Posterior vena cava (tissue), 2 donors: ENCODE data around the gene PPP5C. TPM values are rescaled to one million over a fixed set of nuclear protein-coding genes. Genes with fewer than 3 reads are reported as not detected.

Source experiments
- DNase-seq: peaks from one replicate; pipeline ENCODE4 v3.0.0-alpha.2; 2020; ENCODE audit warnings: low spot score
- intact Hi-C, 2 donors: fragments of 100-400 bp; cut with DNase I; formaldehyde crosslinking; loops; one replicate each; pipeline versions ENCODE4 v1.14.1 to v1.14.2; 2022 to 2023
- total RNA-seq, 2 donors: library from RNA; stranded (reverse); fragmentation: NEBNext Ultra II Directional; extraction: Animal tissue kit (Norgen Biotek cat#: 25700); gene quantifications; one replicate each; pipeline ENCODE4 v1.2.1, GENCODE V29; 2021
- donor health status: DM: yes; HTN: yes; CAD: no.
- donor health status: DM: yes; HTN: yes; CAD: no.

PPP5C gene
- total RNA-seq, 2 donors from 2014 or later: 44.3 to 46.8 TPM

DNA sequence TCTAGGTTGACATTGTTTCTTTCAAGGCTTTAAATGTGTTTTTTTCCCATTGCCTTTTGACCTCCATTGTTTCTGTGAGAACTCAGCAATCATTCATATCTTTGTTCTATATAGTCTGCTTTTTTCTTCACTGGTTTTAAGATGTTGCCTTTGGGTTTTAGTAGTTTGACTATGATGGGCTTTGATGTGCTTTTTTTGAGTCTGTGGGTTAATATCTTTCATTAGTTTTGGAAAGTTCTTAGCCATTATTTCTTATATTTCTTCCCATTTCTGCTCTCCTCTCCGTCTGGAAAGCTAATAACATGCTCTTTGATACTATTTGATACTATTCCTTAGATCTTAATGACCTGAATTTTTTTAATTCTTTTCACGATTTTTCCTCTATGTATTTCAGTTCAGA lies 33.8 kb downstream of the PPP5C start:
- intact Hi-C loops: no loop called here
- no peak for DNase-seq

DNA sequence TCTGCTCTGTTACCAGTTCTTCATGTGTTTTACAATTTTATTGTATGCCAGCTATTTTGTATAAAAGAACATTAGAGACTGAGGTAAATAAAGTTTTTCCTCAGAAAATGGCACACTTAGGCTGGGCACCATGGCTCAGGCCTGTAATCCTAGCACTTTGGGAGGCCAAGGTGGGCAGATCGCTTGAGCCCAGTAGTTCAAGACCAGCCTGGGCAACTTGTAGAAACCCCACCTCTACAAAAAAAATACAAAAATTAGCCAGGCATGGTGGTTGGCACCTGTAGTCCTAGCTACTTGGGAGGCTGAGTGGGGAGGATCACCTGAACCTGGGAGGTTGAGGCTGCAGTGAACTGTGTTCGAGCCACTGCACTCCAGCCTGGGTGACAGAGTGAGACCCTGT lies 34.5 kb downstream of the PPP5C start:
- intact Hi-C loops: no loop called here

DNA sequence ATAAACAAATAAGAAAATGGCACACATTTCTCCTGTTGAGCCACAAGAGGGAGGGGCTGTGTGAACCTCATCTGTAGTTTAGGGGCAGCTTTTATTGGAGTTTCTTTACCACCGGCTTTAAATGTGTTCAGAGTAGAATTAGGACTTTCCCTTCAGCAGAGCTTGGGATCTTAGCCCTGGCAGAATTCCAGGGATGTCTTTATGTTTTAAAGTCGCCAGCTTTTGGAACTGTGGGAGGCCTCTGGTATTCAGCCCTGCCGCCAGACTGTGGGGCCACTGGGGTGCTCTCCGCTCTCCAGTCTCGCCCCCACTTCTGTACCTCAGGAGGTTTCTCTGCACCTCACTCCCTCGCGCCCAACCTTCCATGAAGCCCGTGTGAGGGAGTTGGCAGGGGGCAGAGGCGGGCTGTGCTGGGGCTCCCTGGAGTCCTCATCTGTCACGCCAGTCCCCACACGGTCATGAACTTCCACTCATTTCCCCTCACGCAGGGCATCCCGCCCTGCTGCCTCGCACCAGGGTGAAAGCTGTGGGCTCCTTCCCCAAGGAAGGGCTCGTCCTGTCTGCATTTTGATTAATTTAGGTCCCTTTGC lies 35.0 kb downstream of the PPP5C start:
- intact Hi-C loops: no loop called here
- peak; percentile 57 for DNase-seq

More for the DNA sequence above, 34.5 kb downstream of the PPP5C start:
- DNase-seq: no peak

DNA sequence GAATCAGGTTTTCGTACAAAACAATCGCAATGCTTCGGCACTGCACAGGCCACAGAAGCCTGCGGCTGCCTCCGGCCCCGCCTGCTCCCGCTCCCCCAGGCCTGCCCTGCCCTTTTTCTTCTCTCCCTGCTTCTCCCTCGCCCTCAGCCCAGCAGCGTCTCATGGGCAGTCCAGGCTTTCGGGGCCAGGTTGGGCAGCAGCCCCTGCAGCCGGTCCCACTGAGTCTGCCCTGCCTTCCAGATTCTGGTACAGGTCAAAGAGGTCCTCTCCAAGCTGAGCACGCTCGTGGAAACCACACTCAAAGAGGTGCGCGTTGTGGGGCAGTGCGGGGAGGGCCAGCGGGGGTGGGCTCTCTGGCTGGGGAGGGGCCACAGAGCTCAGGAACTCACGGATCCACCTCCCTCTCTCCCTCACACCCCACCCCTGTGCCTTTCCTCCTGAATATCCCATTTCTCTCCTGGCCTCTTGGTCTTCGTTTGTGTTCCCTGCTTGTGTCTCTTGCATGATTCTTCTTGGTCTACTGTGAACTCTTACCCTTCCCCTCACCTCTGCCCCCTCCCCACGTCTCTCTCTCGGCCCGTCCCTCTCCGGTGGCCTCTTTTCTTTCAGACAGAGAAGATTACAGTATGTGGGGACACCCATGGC lies 36.4 kb downstream of the PPP5C start:
- DNase-seq: peak; percentile 70
- intact Hi-C loops: no loop called here

DNA sequence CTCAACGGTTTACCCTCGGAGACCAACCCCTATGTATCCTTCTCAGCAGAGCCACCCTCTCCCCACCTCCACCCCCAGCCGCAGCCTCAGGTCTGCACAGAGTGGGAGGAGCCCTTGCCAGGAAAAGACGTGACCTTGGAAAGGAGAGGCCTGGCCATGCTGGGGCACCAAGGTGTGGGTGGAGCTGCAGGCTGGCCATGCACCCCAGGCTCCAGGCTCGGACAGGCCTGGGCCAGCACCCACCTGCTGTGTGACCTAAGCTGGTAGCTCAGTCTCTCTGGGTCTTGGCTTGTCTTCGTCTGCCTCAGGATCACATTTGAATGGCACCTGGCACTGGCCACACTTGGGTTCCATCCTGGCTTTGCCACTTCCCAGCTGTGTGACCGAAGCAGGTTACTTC lies 37.0 kb downstream of the PPP5C start:
- intact Hi-C loops: no loop called here
- peak; percentile 59 for DNase-seq

DNA sequence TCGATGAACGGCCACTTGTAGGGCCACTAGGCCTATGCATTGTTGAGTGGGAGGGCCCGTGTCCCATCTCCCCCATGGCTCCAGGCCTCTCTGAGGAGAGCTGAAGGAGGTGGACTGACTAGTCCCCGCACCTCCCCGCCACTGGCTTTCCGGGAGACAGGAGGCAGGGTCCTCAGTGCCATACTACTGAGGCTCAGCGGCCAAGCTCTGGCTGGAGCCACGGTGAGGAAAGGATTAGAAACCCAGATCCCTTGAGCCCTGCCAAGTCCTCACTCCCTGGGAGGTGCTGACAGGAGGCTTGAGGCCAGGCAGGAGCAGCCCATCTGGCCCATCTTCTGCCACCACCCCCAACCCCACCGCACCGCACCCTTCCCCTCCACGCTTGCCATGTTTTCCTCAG lies 37.5 kb downstream of the PPP5C start:
- DNase-seq: peak; percentile 75
- intact Hi-C loops: no loop called here

DNA sequence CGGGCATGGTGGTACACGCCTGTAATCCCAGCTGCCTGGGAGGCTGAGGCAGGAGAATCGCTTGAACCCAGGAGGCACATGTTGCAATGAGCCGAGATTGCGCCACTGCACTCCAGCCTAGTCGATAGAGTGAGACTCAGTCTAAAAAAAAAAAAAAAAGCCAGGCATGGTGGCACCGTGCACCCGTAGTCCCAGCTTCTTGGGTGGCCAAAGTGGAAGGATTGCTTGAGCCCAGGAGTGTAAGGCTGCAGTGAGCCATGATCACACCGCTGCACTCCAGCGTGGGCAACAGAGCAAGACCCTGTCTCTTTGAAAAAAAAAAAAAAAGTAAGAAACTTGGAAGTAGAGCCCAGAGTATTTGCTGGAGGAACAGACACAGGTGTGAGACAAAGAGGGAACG lies 38.7 kb downstream of the PPP5C start:
- intact Hi-C loops: no loop called here
- peak; percentile 31 for DNase-seq

DNA sequence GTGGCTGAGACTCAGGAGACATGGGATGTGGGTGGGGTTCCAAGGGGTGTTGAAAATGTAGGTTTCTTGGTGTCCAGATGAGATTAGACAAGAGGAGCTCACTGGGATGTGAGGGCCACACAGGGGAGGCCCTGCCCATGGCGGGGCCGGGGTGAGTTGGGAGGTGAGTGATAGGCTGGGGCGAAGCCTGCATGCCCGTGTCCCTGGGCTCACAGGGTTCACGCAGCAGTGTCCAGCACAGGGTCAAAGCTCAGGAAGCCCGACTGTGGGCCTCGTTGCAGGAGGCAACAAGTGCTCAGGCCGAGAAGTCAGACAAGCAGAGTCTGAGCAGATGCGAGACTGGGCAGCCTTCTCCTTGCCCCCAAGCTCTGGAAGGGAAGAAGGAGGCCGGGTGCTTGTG lies 39.3 kb downstream of the PPP5C start:
- intact Hi-C loops: no loop called here
- DNase-seq: peak; percentile 58

DNA sequence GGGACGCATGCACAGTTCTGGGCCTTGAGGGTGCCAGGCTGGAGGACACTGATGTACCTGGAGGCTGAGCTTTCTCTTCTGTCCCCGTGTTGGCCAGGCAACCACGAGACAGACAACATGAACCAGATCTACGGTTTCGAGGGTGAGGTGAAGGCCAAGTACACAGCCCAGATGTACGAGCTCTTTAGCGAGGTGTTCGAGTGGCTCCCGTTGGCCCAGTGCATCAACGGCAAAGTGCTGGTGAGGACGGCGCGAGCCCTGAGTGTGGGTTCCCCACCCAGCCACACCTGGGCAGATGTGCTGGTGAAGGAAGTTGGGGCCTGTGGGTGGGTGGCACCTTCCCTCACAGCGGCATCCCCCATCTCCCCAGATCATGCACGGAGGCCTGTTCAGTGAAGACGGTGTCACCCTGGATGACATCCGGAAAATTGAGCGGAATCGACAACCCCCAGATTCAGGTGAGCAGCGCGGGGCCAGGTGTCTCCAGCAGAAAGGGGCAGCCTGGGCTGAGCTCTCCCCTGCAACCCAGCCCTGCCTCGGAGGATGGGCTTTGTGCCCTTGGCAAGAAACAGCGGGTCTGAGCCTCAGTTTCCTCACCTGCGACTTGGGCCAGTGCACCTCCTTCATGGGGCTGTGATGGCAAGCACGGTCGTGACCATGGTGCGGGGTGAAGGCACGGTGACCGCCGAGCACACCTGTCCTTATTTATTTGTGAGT lies 40.3 kb downstream of the PPP5C start:
- peak; percentile 79 for DNase-seq
- intact Hi-C loops: no loop called here

DNA sequence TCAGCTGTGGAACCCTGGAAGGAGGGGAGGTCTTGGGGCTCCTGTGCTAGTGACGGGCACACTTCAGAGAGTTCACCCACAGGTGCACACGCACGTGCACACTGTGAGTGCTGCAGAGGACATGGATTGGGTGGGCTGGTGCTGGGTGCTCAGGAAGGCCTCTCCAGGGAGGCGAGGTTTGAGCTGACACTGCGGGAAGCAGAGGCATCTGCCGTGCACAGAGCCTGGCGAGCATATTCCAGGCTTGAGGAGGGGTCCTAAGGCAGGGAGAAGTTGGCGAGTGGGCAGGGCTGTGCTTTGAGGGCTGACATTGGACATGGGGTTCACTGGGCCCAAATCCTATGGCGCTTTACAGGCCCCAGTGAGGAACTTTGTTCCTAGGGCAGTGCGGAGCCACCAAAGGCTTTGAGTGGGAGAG lies 40.8 kb downstream of the PPP5C start:
- intact Hi-C loops: no loop called here
- DNase-seq: peak; percentile 59

DNA sequence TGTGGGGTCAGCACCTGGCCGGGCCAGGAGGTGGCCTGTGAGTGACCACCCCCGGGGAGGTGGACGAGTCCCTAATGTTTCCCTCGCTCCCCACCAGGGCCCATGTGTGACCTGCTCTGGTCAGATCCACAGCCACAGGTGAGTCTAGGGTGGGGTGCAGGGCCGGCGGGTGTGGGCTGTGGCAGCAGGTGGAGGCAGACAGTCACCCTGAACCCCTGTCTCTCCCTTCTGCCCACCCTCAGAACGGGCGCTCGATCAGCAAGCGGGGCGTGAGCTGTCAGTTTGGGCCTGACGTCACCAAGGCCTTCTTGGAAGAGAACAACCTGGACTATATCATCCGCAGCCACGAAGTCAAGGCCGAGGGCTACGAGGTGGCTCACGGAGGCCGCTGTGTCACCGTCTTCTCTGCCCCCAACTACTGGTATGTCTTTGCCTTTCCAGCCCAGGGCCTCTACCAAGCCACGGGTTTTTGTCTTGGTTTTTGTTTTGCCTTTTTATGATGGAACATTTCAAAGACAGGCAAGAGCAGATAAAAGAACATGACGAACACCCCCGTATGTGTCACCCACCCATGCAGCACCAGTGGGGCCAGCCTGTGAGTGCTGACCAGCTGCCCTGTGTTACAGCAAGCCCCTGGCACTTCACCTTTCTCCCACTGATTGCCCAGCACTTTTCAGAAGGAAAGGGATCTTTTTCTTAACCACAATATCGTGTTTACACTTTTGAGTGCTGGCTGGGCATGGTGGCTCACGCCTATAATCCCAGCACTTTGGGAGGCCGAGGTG lies 41.6 kb downstream of the PPP5C start:
- intact Hi-C loops: no loop called here
- DNase-seq: peak; percentile 75

DNA sequence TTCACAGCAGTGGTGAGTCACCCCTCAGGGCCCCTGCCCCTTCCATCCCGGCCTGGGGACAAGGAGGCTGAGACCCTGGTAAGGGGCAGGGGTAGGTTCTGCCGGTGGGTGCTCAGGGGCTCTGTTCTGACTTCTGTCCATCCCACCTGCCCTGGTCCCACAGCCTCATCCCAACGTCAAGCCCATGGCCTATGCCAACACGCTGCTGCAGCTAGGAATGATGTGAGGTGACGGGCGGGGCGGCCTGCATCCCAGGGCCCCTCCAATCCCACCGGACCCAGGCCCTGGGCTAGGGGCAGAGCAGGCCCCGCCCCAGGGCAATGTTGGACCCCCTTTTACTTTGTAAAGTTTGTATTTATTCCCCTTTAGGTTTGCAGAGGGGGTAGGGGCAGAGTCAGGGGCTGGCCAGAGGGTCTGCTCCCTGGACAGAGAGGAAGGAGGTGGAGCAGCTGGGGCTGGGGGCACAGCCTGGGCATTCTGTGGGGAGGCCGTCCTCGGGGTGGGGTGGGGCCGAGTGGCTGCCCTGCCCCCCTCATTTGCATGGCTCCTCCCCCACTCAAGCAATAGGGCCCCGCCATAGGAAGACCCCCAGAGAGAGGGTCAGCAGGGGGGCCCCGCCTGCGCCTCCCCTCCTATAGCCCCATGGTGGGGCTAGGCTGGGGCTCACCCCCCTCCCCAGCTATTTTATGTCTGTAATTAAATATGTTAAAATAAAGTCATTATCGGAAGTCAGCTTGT lies 43.4 kb downstream of the PPP5C start:
- intact Hi-C loops: loop anchor here (5.0 kb wide), 2 partner anchors 102 to 108 kb away; no protein-coding TSS in a partner anchor
- DNase-seq: peak; percentile 74

DNA sequence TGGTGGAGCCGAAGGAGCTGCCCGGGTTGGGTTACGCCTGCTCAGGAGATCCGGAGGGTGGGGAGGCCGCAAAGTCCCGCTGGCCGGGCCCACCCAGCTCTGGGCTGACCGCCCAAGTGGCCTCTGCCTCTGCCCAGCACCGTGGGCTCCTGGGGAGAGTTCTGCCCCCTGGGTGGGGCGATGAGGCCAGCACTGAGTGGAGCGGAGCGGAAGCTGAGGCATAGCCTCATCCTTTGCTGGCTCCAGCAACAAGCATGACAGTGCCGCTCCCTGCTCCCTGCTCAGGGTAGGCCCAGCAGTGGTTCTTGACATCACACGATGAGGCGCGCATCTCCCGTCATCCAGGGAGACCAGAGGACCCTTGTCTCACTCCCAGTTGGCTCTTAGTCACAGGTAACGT lies 44.0 kb downstream of the PPP5C start:
- DNase-seq: peak; percentile 88
- intact Hi-C loops: loop anchor here (5.0 kb wide), 2 partner anchors 101 to 109 kb away; no protein-coding TSS in a partner anchor

DNA sequence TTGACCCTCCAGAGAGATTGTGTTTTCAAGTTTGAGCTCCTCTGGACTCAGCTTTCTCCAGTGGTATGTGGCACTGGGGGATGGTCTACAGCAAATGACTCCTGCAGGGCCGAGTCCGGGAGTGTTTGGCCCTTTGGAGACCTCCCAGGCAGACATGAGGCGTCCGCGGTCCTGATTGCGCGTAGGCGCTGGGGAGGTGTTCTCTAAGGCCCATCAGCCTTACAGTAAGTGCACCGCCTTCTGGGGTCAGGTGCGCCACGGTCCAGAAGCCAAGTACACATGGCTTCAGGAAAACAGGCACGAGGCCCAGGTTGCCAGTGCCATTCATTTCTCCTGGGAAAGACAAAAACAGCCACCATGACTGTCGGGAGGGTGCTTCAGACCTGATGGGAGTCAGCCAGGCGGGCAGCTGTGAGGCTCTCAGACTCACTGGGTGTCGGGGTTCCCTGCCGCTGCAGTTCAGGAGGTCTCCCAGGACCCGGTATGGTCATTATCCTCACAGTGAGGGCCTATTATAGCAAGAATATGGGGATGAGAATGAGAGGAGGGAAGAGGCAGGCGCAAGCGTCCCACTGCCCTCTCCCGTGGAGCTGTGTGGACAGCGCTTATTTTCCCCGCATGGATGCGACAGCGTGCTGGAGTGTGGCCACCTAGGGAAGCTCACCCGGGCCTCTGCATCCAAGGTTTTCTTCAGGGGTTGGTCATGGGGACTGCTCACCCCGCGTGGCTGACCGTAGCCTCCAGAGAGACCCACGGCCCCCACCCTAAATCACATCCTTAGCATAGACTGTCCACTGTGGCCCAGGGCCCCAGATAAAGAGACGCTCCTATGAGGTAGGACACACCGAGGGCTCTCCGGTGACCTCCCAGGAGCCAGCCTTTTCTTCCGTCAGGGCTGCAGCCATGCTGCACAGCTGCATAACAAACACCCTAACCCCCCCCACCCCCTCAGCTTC lies 44.7 kb downstream of the PPP5C start:
- DNase-seq: peak; percentile 81
- intact Hi-C loops: loop anchor here (5.0 kb wide), 2 partner anchors 101 to 109 kb away; no protein-coding TSS in a partner anchor

DNA sequence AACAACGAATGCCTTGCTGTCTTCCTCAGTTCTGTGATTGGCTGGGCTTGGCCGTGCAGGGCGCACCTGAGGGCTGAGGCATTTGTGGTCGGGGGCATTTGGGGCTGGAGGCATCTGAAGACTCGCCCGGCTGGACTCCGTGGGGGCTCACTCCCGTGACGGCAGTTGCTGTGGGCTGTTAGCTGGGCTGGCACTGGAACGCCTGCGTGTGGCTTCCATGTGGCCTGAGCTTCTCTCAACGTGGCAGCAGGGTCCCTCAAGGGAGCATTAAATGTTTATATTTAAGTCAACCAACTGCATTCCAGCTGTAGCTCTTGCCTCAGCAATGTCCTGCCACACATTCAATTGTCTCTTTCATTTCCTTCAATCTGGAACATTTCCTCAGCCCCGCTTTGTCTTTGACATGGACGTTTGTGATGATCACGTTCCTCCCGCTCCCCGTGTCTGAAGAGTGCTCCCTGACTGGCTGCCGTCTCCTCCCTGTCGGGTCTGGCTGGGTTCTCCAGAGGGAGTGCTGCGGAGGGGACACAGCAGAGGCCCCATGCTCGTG lies 45.4 kb downstream of the PPP5C start:
- peak; percentile 80 for DNase-seq
- intact Hi-C loops: loop anchor here (5.0 kb wide), 2 partner anchors 100 to 110 kb away; no protein-coding TSS in a partner anchor

DNA sequence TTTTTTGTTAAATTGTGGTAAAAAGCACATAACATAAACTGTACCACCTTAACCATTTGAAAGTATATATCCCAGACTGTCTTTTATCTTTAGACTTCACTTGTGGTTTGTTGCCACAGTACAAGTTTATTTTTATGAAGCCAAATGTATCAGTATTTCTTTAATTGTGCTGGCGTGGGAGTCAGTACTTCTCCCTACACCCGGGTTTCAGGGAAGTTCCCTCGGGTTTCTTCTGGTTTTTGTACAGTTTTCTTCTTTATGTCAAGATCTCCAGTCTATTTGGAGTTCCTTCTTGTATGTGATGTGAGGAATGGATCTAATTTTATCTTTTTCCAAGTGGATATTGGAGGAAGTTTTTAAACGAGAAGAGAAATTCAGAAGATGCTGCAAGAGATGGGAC lies 46.0 kb downstream of the PPP5C start:
- intact Hi-C loops: loop anchor here (5.0 kb wide), 2 partner anchors 99 to 111 kb away; no protein-coding TSS in a partner anchor
- no peak for DNase-seq
